ENCODE results near the gene CELF2. TPM values are rescaled to one million over a fixed set of nuclear protein-coding genes. Genes with fewer than 3 reads are reported as not detected.

The CELF2 gene
- total and polyA plus RNA-seq, 4 donors: 43.3 to 65.6 (median 50.1) TPM

DNA sequence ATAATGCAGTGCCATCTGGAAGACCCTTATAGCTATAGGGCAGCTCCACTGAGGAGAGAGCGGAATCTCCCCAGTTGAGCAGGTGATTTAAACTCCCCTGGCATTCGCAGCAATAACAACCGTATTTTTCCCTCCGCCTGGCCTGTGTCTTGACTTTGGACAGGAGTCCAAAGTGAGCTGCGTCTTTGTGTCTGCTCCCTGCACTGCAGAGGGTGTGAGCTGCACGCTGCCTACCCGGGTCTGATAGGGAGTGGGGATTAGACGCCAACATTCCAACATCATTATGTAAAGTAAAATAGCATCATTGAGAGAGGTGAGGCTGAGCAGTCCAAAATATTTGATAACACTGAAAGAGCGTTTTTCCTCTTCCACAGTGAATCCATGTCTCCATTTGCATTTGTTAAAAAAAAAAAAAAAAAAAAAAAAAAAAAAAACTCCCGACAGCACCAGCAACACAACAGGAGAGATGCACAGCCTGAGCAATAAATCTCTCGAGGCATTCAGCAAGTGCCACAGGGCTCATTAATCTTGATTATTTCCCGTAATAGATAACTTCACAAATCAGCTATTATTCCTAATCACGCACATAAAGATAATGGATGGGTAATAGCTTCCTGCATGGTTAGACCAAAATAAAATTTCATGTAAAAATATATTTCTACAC is 68.6 kb downstream of the CELF2 start:
- Histone ChIP-seq H3K9me3 (ENCODE audit: control insufficient read depth, insufficient read depth, low read length) (no peaks in the 10 kb centered on the region), H3K27ac (ENCODE audit: low read depth, low read length) (peak overlapping the region; percentile 6), H3K36me3 (ENCODE audit: control insufficient read depth, insufficient read depth, low read length) (no peaks in the 10 kb centered on the region), H3K4me1 (ENCODE audit: control insufficient read depth, insufficient read depth, low read length) (peaks cover 8% of the 10 kb centered on the region), H3K27me3 (ENCODE audit: control insufficient read depth, insufficient read depth, low read length) (no peaks in the 10 kb centered on the region), H3K4me3 (ENCODE audit: low read depth, low read length) (no peak overlapping the region)
- WGBS (ENCODE audit: insufficient coverage): 30% methylated on average over 2 of the region's 13 CpGs
- DNase-seq (ENCODE audit: low read depth in 4 of 6, low spot score in 6 of 6): peak in 2 of 6 donors; percentile 54 to 82

DNA sequence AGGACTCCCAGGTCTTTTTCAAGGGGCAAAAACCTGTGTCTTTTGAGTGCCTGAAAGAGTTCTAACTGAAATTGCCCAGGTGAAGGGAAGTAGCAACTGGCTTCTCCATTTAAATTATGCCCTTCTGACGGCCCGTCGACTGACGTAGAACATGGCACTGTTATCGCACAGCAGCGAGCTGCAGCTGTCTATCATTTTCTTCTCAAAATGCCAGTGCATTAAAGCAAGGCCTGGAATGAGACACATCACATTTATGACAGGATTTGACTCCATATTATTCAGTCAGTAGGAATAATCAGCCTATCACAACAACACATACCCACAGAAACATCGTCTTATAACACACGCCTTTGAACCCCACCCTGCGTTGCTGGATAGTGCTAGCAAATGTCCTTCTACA is 69.7 kb downstream of the CELF2 start:
- no peaks in the 10 kb centered on the region for H3K9me3 ChIP-seq (ENCODE audit: control insufficient read depth, insufficient read depth, low read length)
- H3K36me3 ChIP-seq (ENCODE audit: control insufficient read depth, insufficient read depth, low read length): no peaks in the 10 kb centered on the region
- no peak for DNase-seq (ENCODE audit: low read depth in 4 of 6, low spot score in 6 of 6)
- no peaks in the 10 kb centered on the region for H3K27me3 ChIP-seq (ENCODE audit: control insufficient read depth, insufficient read depth, low read length)
- no peak overlapping the region for H3K4me3 ChIP-seq (ENCODE audit: low read depth, low read length)
- H3K4me1 ChIP-seq (ENCODE audit: control insufficient read depth, insufficient read depth, low read length): peaks cover 5% of the 10 kb centered on the region
- no peak overlapping the region for H3K27ac ChIP-seq (ENCODE audit: low read depth, low read length)
- WGBS (ENCODE audit: insufficient coverage): 96% methylated on average over 8 of the region's 9 CpGs

DNA sequence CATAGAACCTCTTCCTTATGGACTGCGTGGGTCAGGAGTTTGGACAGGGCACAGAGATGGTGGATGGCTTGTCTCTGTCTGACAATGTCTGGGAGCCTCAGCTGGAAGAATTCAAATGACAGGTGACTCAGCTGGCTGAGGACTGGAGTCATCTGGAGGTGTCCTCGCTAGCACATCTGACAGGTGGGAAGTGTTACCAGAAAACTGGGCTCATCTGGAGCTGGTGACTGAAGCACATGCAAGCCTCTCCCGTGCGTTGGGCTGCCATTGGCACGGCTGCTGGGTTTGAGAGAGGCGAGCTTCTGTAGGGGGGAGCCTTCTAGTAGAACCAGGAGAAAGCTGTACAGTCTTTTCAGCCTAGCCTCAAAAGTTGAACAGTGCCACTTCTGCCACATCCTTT is 71.0 kb downstream of the CELF2 start:
- H3K27me3 ChIP-seq (ENCODE audit: control insufficient read depth, insufficient read depth, low read length): no peaks in the 10 kb centered on the region
- no peak for DNase-seq (ENCODE audit: low read depth in 4 of 6, low spot score in 6 of 6)
- no peak overlapping the region for H3K27ac ChIP-seq (ENCODE audit: low read depth, low read length)
- H3K36me3 ChIP-seq (ENCODE audit: control insufficient read depth, insufficient read depth, low read length): no peaks in the 10 kb centered on the region
- no peak overlapping the region for H3K4me3 ChIP-seq (ENCODE audit: low read depth, low read length)
- H3K4me1 ChIP-seq (ENCODE audit: control insufficient read depth, insufficient read depth, low read length): peaks cover 5% of the 10 kb centered on the region
- H3K9me3 ChIP-seq (ENCODE audit: control insufficient read depth, insufficient read depth, low read length): peaks cover 2% of the 10 kb centered on the region
- 100% methylated on average over 3 of the region's 6 CpGs for WGBS (ENCODE audit: insufficient coverage)

DNA sequence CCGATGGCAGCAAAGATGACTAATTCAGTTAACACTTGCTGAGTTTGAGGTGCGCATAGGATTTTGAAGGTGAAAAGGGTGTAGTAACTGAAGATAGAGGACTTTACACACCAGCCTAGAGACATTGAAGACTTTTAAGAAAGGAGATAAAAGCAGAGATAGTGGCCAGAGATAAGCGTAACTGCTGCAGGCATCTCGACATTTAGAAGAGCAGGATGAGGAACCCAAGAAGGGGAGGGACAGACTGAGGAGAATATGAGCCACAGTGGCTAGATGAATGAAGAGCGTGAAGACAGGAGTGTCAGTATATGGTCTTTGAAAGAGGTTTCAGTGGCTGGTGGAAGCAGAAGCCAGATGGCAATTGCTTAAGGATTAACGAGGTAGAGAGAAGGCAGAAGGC is 71.6 kb downstream of the CELF2 start:
- no peak overlapping the region for H3K27ac ChIP-seq (ENCODE audit: low read depth, low read length)
- H3K4me3 ChIP-seq (ENCODE audit: low read depth, low read length): no peak overlapping the region
- no peaks in the 10 kb centered on the region for H3K36me3 ChIP-seq (ENCODE audit: control insufficient read depth, insufficient read depth, low read length)
- H3K4me1 ChIP-seq (ENCODE audit: control insufficient read depth, insufficient read depth, low read length): peaks cover 5% of the 10 kb centered on the region
- DNase-seq (ENCODE audit: low read depth in 4 of 6, low spot score in 6 of 6): no peak
- H3K27me3 ChIP-seq (ENCODE audit: control insufficient read depth, insufficient read depth, low read length): no peaks in the 10 kb centered on the region
- peaks cover 2% of the 10 kb centered on the region for H3K9me3 ChIP-seq (ENCODE audit: control insufficient read depth, insufficient read depth, low read length)
- WGBS (ENCODE audit: insufficient coverage): 96% methylated on average over 5 of the region's 6 CpGs

DNA sequence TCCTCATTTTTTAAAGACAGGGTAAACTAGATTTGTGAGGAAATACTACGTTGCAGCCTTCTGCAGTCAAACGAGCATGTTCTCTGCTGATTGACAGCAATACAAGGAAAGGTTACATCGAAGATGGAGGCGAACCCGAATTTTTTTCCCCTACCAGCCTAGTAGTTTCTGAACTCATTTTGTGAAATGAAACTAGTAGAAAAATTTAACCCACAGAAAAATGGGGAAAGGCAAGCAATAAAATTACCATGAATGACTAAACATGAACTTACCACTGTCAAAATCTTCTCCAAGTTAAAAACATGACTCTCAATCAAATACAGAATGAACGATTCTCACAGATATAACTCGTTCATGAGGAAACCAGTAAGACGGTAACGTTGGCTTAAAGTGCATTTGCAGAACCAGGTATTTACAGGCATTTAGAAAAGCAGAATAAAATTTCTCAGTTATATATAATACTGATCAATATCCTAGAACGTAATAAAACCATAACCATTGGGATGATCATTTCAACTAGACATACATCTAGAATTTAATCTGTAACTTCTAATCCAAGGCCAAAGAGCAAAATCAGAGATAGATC is 73.9 kb downstream of the CELF2 start:
- no peaks in the 10 kb centered on the region for H3K36me3 ChIP-seq (ENCODE audit: control insufficient read depth, insufficient read depth, low read length)

DNA sequence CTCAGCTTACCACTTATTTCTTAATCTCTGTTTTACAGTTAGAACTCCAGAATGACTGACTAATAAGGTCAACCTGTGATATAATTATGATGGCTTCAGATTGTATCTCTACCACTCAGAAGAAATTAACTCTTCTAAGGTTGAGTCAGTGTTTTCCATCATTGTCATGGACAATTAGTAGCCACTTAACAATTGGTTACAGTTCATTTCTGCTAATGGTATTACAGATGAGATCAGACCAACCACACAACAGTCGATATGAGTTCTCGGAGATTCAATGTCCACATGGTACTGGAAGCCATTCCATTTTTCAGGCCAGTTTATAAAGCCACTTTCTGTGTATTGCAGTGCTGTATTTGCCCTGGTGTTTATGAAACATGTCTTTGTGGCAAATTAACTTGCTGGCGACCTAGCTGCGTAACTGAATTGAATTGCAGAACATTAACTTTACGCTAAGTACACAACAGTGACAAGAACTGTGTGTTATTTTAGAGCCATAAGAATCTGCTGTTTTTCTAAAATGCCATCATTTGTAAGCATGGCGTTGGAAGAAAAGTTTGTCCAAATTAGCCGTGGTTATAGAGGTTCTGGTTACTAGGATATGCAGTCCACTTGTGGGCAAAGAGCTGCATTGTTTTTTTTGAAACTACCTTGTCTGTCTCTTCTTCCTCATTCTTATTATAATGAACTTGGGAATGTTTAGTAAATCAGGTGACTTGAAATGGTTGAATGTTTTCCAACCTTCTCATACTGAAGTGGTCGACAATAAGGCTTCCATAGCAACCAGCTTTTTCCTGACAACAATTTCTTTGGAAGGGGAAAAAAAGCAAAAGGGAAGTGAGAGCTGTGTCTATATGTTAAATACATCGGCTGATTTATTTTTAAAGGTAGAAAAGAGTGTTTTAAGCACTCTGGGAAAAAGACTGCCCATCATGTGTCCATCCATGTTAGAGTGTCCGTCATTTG is 76.4 kb downstream of the CELF2 start:
- no peaks in the 10 kb centered on the region for H3K36me3 ChIP-seq (ENCODE audit: control insufficient read depth, insufficient read depth, low read length)
- peaks cover 2% of the 10 kb centered on the region for H3K9me3 ChIP-seq (ENCODE audit: control insufficient read depth, insufficient read depth, low read length)
- H3K27ac ChIP-seq (ENCODE audit: low read depth, low read length): peak overlapping the region; percentile 58
- H3K27me3 ChIP-seq (ENCODE audit: control insufficient read depth, insufficient read depth, low read length): no peaks in the 10 kb centered on the region
- peak in 2 of 6 donors; percentile 46 to 73 for DNase-seq (ENCODE audit: low read depth in 4 of 6, low spot score in 6 of 6)
- H3K4me1 ChIP-seq (ENCODE audit: control insufficient read depth, insufficient read depth, low read length): peaks cover 17% of the 10 kb centered on the region
- no peak overlapping the region for H3K4me3 ChIP-seq (ENCODE audit: low read depth, low read length)
- WGBS (ENCODE audit: insufficient coverage): 62% methylated on average over 2 of the region's 10 CpGs

More for the DNA sequence above, 73.9 kb downstream of the CELF2 start:
- no peak for DNase-seq (ENCODE audit: low read depth in 4 of 6, low spot score in 6 of 6)
- 100% methylated on average over 2 of the region's 10 CpGs for WGBS (ENCODE audit: insufficient coverage)
- no peaks in the 10 kb centered on the region for H3K27me3 ChIP-seq (ENCODE audit: control insufficient read depth, insufficient read depth, low read length)
- H3K4me1 ChIP-seq (ENCODE audit: control insufficient read depth, insufficient read depth, low read length): peaks cover 9% of the 10 kb centered on the region
- no peak overlapping the region for H3K4me3 ChIP-seq (ENCODE audit: low read depth, low read length)
- no peak overlapping the region for H3K27ac ChIP-seq (ENCODE audit: low read depth, low read length)
- H3K9me3 ChIP-seq (ENCODE audit: control insufficient read depth, insufficient read depth, low read length): peaks cover 2% of the 10 kb centered on the region

DNA sequence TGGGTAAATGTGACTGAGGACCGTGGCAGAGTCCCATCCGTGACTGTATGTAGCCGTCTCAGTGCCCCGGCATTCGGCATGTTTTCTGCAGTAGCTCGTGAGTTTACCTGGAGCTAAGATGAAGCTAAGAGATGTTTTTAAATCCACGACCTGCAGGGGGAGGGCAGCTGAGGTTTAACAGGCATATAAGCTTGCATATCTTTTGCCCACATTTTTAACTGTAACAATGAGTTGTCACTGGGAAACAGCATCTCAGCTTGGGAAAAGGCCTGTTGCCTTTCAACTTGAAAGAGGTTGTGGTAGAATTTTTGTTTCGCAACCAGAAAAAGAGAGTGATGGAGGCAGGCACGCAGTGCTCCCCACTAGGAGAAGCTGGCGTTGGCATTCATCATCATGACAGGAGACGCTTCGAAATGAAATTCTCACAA is 77.7 kb downstream of the CELF2 start:
- Histone ChIP-seq H3K36me3 (ENCODE audit: control insufficient read depth, insufficient read depth, low read length) (no peaks in the 10 kb centered on the region), H3K4me3 (ENCODE audit: low read depth, low read length) (no peak overlapping the region), H3K9me3 (ENCODE audit: control insufficient read depth, insufficient read depth, low read length) (peaks cover 2% of the 10 kb centered on the region), H3K4me1 (ENCODE audit: control insufficient read depth, insufficient read depth, low read length) (peaks cover 17% of the 10 kb centered on the region), H3K27me3 (ENCODE audit: control insufficient read depth, insufficient read depth, low read length) (no peaks in the 10 kb centered on the region), H3K27ac (ENCODE audit: low read depth, low read length) (no peak overlapping the region)
- WGBS (ENCODE audit: insufficient coverage): 45% methylated on average over 9 of the region's 12 CpGs
- peak in 2 of 6 donors; percentile 53 to 70 for DNase-seq (ENCODE audit: low read depth in 4 of 6, low spot score in 6 of 6)

DNA sequence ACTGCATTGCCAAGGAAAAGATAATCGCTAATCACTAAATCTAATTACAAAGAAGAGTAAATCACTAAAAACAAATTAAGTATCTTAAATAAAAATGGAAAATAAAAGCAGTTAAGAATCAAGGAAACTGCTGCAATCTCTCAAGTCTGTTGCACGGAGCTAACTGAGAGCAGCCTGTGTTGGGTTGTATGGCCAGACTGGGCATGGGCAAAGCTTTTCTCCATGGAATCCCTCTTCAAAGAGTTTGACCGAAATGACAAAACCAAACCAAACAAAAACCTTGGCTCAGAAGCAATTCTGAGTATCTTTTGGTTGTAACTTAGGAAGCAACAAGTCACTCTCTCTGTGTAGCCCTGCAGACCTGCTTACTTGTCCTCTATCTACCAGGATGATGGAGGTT is 78.8 kb downstream of the CELF2 start:
- H3K4me1 ChIP-seq (ENCODE audit: control insufficient read depth, insufficient read depth, low read length): peaks cover 17% of the 10 kb centered on the region
- WGBS (ENCODE audit: insufficient coverage): 29% methylated on average over 1 of the region's 3 CpGs
- peaks cover 2% of the 10 kb centered on the region for H3K9me3 ChIP-seq (ENCODE audit: control insufficient read depth, insufficient read depth, low read length)
- no peak overlapping the region for H3K4me3 ChIP-seq (ENCODE audit: low read depth, low read length)
- peak overlapping the region; percentile 11 for H3K27ac ChIP-seq (ENCODE audit: low read depth, low read length)
- H3K36me3 ChIP-seq (ENCODE audit: control insufficient read depth, insufficient read depth, low read length): no peaks in the 10 kb centered on the region
- DNase-seq (ENCODE audit: low read depth in 4 of 6, low spot score in 6 of 6): peak in 2 of 6 donors; percentile 40 to 57
- H3K27me3 ChIP-seq (ENCODE audit: control insufficient read depth, insufficient read depth, low read length): no peaks in the 10 kb centered on the region

DNA sequence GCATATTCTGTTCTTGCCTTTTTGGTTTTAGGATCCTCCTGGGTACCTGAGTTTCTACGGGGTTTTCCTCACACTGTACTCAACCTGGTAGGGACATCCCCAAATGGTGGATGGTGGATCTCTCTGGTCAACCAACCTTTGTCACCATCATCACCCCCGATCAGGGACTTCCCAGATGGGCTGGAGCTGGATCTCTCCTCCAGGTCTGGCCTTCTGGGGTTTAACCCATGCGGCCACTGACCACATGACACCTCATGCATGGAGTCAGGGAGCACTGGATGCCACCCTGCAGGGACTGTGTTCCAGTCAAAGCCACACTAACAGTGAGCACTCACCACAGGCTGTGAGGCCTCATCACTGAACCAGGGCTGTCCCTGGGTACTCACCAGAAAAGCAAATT is 80.0 kb downstream of the CELF2 start:
- H3K27me3 ChIP-seq (ENCODE audit: control insufficient read depth, insufficient read depth, low read length): no peaks in the 10 kb centered on the region
- WGBS (ENCODE audit: insufficient coverage): 97% methylated on average over 2 of the region's 3 CpGs
- peaks cover 17% of the 10 kb centered on the region for H3K4me1 ChIP-seq (ENCODE audit: control insufficient read depth, insufficient read depth, low read length)
- H3K9me3 ChIP-seq (ENCODE audit: control insufficient read depth, insufficient read depth, low read length): peaks cover 2% of the 10 kb centered on the region
- DNase-seq (ENCODE audit: low read depth in 4 of 6, low spot score in 6 of 6): no peak
- H3K27ac ChIP-seq (ENCODE audit: low read depth, low read length): no peak overlapping the region
- no peaks in the 10 kb centered on the region for H3K36me3 ChIP-seq (ENCODE audit: control insufficient read depth, insufficient read depth, low read length)
- H3K4me3 ChIP-seq (ENCODE audit: low read depth, low read length): no peak overlapping the region

Data from spinal cord (tissue), 10 donors.